SK-N-SH (cell line): ENCODE data around the gene FAM20C.

Source experiments
- EP300 ChIP-seq, 2 experiments: IDR thresholded peaks; 2 replicates each; pipeline versions ENCODE4 v1.4.0 to v1.6.1; 2012; ENCODE audit warnings: borderline replicate concordance in 1 of 2, low read depth in 1 of 2, low read length in 1 of 2
- JUND ChIP-seq: IDR thresholded peaks from 2 replicates; pipeline ENCODE4 v1.4.0; 2012
- MXI1 ChIP-seq: IDR thresholded peaks from 2 replicates; pipeline ENCODE4 v1.6.1; 2012; ENCODE audit warnings: mild to moderate bottlenecking, low read depth, low read length, improper control_type of control experiment
- TCF12 ChIP-seq: IDR thresholded peaks from 2 replicates; pipeline ENCODE4 v1.4.0; 2012
- TF ChIP-seq, protein P1 (sequence below): fragments of 200-600 bp; sonication (generic); IDR thresholded peaks from 2 replicates; pipeline ENCODE4 v1.6.1; 2017; ENCODE audit warnings: antibody characterized with exemption, mild to moderate bottlenecking, moderate library complexity
- TF ChIP-seq, protein P2 (sequence below): fragments of 150-350 bp; IDR thresholded peaks from 2 replicates; pipeline ENCODE4 v1.6.1; 2017; ENCODE audit warnings: antibody characterized with exemption, low read length, low read depth, borderline replicate concordance

DNA sequence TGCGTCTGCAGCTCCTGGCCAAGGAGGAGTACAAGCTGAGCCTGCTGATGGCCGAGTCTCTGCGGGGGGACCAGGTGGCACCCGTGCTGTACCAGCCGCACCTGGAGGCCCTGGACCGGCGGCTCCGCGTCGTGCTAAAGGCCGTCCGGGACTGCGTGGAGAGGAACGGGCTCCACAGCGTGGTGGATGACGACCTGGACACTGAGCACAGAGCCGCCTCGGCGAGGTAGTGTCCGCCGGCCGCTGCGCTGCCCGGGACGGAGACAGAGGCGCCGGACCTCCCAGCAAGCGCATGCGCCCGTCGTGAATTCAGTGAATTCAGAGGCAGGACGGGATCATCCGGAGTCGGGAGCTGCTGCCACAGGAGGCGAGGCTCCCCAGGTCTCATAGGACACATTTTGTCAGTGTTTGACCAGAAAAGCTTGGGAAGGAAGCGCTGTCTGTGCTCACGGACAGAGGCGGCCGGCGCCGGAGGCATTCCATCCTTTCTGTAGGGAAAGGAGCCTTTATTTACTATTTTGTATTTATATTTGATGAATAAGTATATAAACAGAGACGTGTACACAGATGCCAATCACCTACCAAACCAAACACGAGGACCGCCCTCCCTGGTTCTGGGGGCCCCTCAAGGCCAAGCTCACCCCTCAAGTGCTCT, 67.5 kb downstream of the FAM20C start:
- TF ChIP-seq, protein P1, sequence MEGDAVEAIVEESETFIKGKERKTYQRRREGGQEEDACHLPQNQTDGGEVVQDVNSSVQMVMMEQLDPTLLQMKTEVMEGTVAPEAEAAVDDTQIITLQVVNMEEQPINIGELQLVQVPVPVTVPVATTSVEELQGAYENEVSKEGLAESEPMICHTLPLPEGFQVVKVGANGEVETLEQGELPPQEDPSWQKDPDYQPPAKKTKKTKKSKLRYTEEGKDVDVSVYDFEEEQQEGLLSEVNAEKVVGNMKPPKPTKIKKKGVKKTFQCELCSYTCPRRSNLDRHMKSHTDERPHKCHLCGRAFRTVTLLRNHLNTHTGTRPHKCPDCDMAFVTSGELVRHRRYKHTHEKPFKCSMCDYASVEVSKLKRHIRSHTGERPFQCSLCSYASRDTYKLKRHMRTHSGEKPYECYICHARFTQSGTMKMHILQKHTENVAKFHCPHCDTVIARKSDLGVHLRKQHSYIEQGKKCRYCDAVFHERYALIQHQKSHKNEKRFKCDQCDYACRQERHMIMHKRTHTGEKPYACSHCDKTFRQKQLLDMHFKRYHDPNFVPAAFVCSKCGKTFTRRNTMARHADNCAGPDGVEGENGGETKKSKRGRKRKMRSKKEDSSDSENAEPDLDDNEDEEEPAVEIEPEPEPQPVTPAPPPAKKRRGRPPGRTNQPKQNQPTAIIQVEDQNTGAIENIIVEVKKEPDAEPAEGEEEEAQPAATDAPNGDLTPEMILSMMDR: no peak
- TF ChIP-seq EP300 (IDR thresholded peaks at IDR 0.05; ENCODE audit: borderline replicate concordance in 1 of 2, low read depth in 1 of 2, low read length in 1 of 2) (no peak), TCF12 (no peak), JUND (no peak), MXI1 (no peak)
- TF ChIP-seq, protein P2, sequence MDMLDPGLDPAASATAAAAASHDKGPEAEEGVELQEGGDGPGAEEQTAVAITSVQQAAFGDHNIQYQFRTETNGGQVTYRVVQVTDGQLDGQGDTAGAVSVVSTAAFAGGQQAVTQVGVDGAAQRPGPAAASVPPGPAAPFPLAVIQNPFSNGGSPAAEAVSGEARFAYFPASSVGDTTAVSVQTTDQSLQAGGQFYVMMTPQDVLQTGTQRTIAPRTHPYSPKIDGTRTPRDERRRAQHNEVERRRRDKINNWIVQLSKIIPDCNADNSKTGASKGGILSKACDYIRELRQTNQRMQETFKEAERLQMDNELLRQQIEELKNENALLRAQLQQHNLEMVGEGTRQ: no peak
